K562 (cell line): Measurements from ENCODE around the gene VWA3A. TPM values are rescaled to one million over a fixed set of nuclear protein-coding genes. Genes with fewer than 3 reads are reported as not detected.

Experiments used
- CBX1 ChIP-seq: sonication (generic); IDR thresholded peaks from 2 replicates; pipeline ENCODE4 v1.6.1; 2016; ENCODE audit warnings: antibody characterized with exemption, low read depth, mild to moderate bottlenecking
- CHD7 ChIP-seq: fragments of 200-600 bp; sonication (generic); IDR thresholded peaks from one replicate; pipeline ENCODE4 v1.6.1; 2012; ENCODE audit warnings: mild to moderate bottlenecking, low read depth, low read length, inconsistent platforms
- polyA plus RNA-seq, 8 experiments: library from polyadenylated mRNA; depleted of rRNA in 4 of 8; stranded (reverse) in 5 of 8; unstranded in 3 of 8; fragments of >200 nt; fragmentation: Nextera tagmentation in 2 of 8; fragmentation: Illumina TruSeq in 1 of 8; extraction: Ambion mirVana in 2 of 8; extraction: Trizol in 1 of 8; gene quantifications; 2 replicates each; pipeline versions ENCODE4 v1.2.1 to v1.2.3, GENCODE V29; 2011 to 2014; ENCODE audit warnings: inconsistent platforms in 1 of 8, missing spikeins in 1 of 8
- total RNA-seq, 7 experiments: library from RNA; depleted of rRNA in 6 of 7; stranded (reverse); fragments of >200 nt in 6 of 7; fragmentation: Illumina TruSeq in 2 of 7; extraction: Trizol in 2 of 7; gene quantifications; 2 replicates each; pipeline versions ENCODE4 v1.2.1 to v1.2.3, GENCODE V29; 2011 to 2021; ENCODE audit warnings: low replicate concordance in 1 of 7

Gene VWA3A
- total and polyA plus RNA-seq, 9 of the 15 experiments (the other 6 are each of a cell fraction or from before 2014, with no cell fraction given): not detected

GRCh38 chr16:22203091-22203490, 110.8 kb downstream of the VWA3A start (continued):
- no peak for TF ChIP-seq CHD7
- no peak for TF ChIP-seq CBX1
